Spleen (tissue), 7 donors: ENCODE data around the gene NCAPH2.

Experiments used
- CTCF ChIP-seq, 11 experiments: fragments of 200-600 bp in 7 of 11; fragments of 450-650 bp in 4 of 11; sonication (generic) in 4 of 11; IDR thresholded peaks in 8 of 11; conservative IDR thresholded peaks in 3 of 11; 1 replicate in 7 of 11; 2 replicates in 4 of 11; pipeline versions ENCODE4 v1.4.0 to v1.8.0; 2016 to 2021; ENCODE audit warnings: antibody characterized with exemption in 11 of 11, inconsistent platforms in 4 of 11, mild to moderate bottlenecking in 1 of 11
- POLR2A ChIP-seq, 3 donors: fragments of 450-650 bp; IDR thresholded peaks; one replicate each; pipeline ENCODE4 v1.5.1; 2017; ENCODE audit warnings: antibody characterized with exemption in 3 of 3, mild to moderate bottlenecking in 1 of 3
- POLR2AphosphoS5 ChIP-seq, 3 donors: sonication (generic); formaldehyde crosslinking; IDR thresholded peaks; one replicate each; pipeline ENCODE4 v1.5.1; 2017; ENCODE audit warnings: antibody characterized with exemption in 3 of 3
- donor health status: DM: no; HTN: no; CAD: no; lungs with moderate emphysema.
- donor health status: DM: no; HTN: no; CAD: no.
- donor health status: DM: no; HTN: no; CAD: no.

GRCh38 chr22:50502096-50502495, 5.9 kb upstream of the NCAPH2 start:
- TF ChIP-seq POLR2A (IDR thresholded peaks at IDR 0.05) = no peak
- TF ChIP-seq CTCF (IDR thresholded peaks at IDR 0.05 in 8 of 11, conservative IDR thresholded peaks at IDR 0.05 in 3 of 11) = no peak
- no peak for TF ChIP-seq POLR2AphosphoS5 (IDR thresholded peaks at IDR 0.05)
